ENCODE measurements around the gene FLNA.
"Not testable (repeated sequence)": the region's sequence is repeated elsewhere in the genome, so short reads cannot be mapped to it uniquely, and the experiment has no call there.

FLNA gene

GRCh38 chrX:154349979-154350378 is 24.5 kb downstream of the FLNA start:
- H3K4me3 ChIP-seq (ENCODE audit: low read depth, low read length): no peak overlapping the region
- no peak for TF ChIP-seq CTCF (IDR thresholded peaks at IDR 0.05; ENCODE audit: borderline replicate concordance, insufficient read depth, low read depth, low read length)

- no peak for TF ChIP-seq CTCF (IDR thresholded peaks at IDR 0.05; ENCODE audit: borderline replicate concordance, insufficient read depth, low read depth, low read length)
- no peak overlapping the region for H3K4me3 ChIP-seq (ENCODE audit: low read depth, low read length)
These were observed 25.0 kb downstream of the FLNA start for GRCh38 chrX:154349359-154349935.

- no peak for TF ChIP-seq CTCF (IDR thresholded peaks at IDR 0.05; ENCODE audit: borderline replicate concordance, insufficient read depth, low read depth, low read length)
- H3K4me3 ChIP-seq (ENCODE audit: low read depth, low read length): no peak overlapping the region
These were observed 25.6 kb downstream of the FLNA start for GRCh38 chrX:154348646-154349358.

- TF ChIP-seq CTCF (IDR thresholded peaks at IDR 0.05; ENCODE audit: borderline replicate concordance, insufficient read depth, low read depth, low read length): no peak
- H3K4me3 ChIP-seq (ENCODE audit: low read depth, low read length): no peak overlapping the region
These were observed 26.3 kb downstream of the FLNA start for GRCh38 chrX:154348114-154348531.

GRCh38 chrX:154343620-154344019 is 30.8 kb downstream of the FLNA start:
- H3K4me3 ChIP-seq (ENCODE audit: low read depth, low read length): not testable (repeated sequence)

- H3K4me3 ChIP-seq (ENCODE audit: low read depth, low read length): not testable (repeated sequence)
These were observed 31.4 kb downstream of the FLNA start for GRCh38 chrX:154343063-154343462.

GRCh38 chrX:154341399-154342298 is 32.8 kb downstream of the FLNA start:
- H3K4me3 ChIP-seq (ENCODE audit: low read depth, low read length): not testable (repeated sequence)

- H3K4me3 ChIP-seq (ENCODE audit: low read depth, low read length): no peak overlapping the region
- TF ChIP-seq CTCF (IDR thresholded peaks at IDR 0.05; ENCODE audit: borderline replicate concordance, insufficient read depth, low read depth, low read length): no peak
These were observed 39.9 kb downstream of the FLNA start for GRCh38 chrX:154334496-154334895.

Data from GM12875 (cell line).